ENCODE measurements around the gene LUZP1.
"Not testable (repeated sequence)": the region's sequence is repeated elsewhere in the genome, so short reads cannot be mapped to it uniquely, and the experiment has no call there.

LUZP1 gene

DNA sequence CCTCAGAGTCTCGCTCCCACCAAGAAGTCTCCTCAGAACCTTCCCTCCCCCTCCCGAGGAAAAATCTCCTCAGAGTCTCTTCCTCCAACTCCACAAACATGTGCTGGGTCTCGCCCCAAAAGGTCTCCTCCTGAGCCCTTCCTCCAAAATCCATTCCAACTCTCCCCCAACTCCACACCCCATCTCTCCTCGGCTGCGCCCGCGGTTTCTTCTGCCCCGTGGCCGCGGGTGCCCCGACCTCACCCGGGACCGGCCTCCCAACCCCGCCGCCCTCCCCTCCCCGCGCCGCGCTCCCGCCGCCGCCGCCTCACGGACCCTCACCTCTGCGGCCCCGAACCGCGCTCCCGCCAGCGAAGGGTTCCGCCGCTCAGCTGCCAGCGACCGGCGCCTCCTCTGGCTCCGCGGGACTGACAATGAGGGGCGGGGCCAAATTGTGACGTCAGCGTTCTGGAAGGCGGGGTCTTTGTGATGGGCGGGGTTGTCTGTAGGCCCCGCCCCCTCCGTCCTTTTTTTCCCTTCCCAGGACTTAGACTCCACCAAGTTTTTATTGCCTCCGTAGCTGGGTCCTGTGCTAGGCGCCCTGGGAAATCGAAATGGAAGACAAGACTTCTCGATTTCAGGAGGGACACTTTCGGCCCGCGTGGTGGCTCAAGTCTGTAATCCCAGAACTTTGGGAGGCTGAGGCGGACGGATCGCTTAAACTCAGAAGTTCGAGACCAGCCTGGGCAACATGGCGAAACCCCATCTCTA is at the start of gene LUZP1:
Gene LUZP1 (minus strand): TSS at position 412 of the 750 bp plus-strand sequence.
- FAIRE-seq, result peak; percentile 32

DNA sequence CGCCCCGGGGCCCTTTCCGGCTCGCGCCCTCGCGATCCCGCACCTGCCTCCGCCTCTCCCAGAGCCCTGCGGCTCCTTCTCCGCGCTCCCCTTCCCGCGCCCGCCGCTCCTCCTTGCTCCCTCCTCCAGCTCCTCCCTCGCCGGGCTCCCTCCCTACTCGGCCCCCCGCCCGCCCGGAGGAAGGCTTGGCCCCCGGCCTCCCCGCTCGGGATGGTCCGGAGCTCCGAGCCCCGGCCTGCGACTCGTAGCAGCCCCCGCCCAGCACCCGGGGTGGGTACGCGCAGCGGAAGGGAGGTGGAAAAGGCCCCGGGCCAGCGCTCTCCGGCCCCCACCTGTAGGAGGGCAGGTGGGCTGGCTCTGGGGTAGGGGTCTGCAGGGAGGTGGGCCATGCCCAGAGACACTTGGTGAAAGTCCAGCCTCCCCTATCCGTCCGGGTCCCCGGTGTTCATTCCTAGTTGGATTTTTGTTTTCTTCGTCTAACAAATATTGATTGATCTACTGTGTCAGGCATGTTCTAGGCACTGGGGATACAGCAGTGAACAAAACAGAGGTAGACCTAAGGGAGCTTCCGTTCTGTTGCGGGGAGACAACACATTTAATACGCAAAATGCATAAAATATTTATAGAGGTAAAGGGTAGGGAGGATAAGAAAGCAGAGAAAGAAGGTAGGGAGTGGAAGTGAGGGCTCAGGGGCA is 48.9 kb upstream of the LUZP1 start, which contains the start of gene HTR1D:
Gene HTR1D (minus strand): TSS at position 82 of the 695 bp plus-strand sequence. CDS start 23,283 bp downstream, outside the sequence.
- no peak for FAIRE-seq

DNA sequence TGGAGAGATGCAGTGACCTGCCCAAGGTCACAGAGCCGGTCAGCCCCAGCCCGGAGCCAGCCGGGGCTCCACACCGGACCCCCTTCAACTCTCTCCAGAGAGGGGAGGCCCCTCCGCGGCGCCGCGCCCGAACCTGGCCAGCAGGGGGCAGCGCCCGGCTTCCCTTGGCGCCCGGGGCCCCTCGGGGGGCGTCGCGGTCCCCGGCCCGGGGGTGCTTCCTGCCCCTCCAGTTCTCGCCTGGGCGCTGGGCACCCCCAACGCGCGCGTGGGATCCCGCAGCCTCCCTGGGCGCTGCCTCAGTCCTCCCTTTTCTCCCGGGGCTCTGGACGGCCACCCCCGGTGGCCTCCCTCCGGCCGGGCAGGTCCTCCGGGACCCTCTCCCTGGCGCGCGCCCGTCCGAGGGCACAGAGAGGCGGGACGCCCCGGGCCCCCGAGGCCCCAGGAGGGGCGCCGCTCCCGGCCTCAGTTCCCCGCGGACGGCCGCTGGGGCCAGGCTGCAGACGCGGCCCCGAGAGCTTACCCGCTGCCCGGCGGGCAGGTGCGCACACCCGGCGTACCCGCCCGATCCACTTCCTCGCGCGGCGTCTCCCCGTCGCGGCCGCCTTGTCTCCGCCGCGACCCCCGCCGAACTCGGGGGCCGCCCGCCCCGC is 48.2 kb upstream of the LUZP1 start:
- FAIRE-seq, result no peak

- FAIRE-seq, result no peak
Measured at GRCh38 chr1:23215751-23216449, 47.2 kb upstream of the LUZP1 start.

DNA sequence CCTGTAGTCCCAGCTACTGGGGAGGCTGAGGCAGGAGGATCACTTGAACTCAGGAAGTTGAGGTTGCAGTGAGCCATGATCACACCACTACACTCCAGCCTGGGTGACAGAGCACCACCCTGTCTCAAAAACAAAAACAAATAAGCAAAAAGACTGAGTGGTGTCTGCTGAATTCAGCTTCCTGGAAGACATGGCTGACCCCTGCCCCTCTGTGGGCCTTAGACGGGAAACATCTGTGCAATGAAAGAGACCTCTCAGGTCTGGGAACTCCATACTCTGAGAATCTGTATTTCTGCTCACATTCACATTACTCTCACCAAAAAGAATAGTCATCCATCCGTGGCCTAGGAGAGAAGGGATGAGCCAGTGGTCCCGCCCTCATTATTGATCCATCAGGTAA is 46.6 kb upstream of the LUZP1 start:
- no peak for FAIRE-seq

GRCh38 chr1:23214640-23215039 is 46.0 kb upstream of the LUZP1 start:
- FAIRE-seq, result no peak

DNA sequence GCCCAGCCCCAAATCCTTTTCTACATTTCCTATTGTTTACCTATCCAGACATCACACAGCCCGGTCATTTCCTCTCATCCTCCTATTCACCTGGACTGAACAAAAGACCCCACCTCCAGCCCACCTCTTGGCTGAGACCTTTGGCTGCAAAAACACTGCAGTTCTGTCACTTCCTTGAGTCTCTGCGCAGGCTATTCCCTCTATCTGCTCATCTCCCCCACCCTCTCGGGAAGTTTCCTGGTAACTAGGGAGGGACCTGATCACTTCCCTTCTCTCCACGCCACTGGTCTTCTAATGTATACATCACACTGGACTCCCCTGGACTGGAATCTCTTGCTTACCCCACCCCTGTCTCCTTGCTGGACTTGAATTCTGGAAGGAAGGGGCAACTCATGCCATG is 43.3 kb upstream of the LUZP1 start:
- no peak for FAIRE-seq

DNA sequence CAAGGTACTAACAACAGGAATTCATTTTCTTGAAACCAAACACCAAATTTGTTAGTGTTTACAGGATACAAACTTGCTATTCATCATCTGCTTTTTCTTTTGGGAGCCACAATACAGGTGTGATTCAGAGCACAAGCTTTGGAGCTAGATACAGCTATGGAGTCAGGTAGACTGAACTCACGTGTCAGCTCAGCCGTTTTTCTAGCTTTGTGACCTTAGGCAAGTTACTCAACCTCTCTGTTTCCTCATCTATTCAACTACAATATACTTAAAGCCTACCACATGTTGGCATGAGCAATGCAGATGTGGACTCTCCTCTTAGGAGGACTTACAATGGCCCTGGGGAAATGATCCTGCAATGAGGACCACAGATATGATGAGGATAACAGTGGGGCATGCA is 42.3 kb upstream of the LUZP1 start:
- FAIRE-seq, result no peak

DNA sequence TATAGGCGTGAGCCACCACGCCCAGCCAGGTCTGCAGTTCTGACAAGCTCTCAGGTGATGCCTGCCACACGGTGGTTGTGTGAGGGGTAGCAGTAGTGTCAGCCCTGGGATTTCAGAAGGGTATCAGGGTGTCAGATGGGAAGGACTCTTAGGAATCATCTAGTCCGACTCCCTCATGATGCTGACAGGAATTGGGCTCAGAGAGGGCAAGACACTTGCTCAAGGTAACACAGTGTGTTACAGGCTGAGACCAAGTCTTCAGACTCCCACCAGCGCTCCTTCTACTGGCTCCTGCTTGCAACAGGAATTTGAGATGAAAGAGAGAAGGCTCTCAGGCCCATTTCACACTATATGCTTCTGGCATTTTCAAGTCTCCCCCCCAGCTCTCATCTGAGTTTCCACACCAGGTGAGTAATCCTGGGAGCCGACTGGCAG is 41.7 kb upstream of the LUZP1 start:
- no peak for FAIRE-seq

DNA sequence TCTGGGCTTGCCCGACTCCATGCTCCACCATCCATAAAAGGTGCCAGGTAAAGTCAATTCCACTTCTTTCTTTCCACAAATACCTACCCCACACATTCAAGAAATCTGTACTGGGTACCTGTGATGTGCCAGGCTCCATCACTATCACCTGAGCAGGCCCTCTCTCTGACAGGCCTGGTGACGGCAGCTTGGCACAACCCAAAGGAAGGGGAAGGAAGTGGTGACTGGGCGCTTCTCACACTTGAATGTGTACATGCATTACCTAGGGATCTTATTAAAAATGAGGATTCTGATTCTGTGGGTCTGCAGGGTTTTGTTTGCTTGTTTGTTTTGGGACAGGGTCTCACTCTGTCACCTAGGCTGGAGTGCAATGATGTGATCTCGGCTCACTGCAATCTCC is 41.1 kb upstream of the LUZP1 start:
- FAIRE-seq, result no peak

DNA sequence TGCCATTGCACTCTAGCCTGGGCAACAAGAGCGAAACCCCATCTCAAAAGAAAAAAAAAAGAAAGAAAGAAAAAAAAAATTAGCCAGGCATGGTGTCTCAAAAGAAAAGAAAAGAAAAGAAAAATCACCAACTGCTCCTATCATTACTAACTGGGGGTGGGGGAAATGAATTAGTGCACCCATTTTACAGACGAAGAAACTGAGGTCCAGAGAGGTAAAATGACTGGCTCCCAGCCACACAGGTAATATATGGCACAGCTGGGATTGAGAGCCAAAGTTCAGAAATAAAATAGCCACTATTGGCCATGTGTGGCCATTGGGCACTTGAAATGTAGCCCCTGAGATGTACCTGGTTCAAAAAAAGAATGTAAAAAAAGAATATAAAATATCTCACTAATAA is 39.9 kb upstream of the LUZP1 start:
- FAIRE-seq, result no peak

DNA sequence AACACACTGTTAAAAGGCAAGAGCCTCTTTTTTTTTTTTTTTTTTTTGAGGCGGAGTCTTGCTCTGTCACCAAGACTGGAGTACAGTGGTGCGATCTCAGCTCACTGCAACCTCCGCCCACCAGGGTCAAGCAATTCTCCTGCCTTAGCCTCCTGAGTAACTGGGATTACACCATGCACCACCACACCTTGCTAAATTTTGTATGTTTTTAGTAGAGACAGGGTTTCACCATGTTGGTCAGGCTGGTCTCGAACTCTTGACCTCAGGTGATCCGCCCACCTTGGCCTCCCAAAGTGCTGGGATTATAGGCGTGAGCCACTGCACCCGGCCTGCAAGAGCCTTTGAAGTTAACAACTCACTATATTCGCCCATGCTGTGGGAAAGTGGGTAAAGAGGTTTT is 39.1 kb upstream of the LUZP1 start:
- not testable (repeated sequence) for FAIRE-seq

GRCh38 chr1:23202263-23202749 is 33.6 kb upstream of the LUZP1 start:
- FAIRE-seq, result no peak

DNA sequence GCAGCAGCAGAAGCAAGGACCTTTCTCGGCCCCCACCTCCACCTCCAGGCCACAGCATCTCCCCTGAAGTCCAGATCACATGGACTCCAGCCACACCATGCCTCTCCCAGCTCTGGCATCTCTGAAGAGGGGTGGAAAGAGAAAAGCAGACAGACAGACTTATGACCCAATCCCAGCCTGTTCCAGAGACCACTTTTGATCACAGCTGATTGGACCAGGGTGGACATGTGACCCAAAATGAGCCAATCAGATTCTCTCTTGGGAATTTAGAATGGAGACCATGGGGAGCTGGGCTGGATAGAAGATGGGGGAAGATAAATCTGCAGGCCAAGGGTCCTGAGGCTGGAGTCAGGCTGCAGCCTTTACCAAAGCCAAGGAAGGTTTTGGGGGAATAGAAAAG is 32.2 kb upstream of the LUZP1 start:
- no peak for FAIRE-seq

GRCh38 chr1:23198373-23198772 is 29.7 kb upstream of the LUZP1 start:
- FAIRE-seq, result no peak

DNA sequence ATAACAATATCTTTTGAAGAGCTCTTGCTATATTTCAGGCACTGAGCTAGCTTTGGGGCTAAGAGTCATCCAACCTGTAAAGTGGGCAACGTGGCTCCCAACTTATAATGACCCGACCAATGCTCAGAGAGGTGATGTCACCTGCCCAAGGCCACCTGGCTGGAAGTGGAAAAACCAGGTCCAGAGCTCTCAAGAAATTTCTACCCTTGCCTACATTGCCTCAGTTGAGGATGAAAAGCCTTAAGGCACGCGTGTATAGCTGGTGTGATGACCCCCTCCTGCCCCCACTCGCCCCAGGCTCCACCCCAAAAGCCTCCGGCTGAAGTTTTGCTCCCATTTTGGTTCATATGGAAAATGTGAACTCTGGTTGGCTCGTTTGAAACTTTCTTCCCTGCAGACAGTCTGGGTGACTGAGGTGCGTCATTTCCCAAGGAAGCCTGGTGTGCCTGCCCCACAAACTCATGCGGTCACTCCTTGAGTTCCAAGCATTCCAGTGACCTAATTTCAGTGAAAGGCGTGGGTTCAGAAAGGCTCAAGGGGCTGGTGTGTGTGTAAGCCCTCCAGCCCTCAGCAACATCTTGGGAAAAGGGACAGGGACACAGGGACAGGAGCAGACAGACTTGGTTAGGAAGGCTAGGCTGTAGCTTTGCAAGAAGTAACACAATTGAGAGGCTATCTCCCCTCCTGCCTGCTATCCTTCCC is 28.1 kb upstream of the LUZP1 start:
- no peak for FAIRE-seq

- FAIRE-seq, result no peak
Measured at GRCh38 chr1:23194119-23194984, 25.7 kb upstream of the LUZP1 start.

DNA sequence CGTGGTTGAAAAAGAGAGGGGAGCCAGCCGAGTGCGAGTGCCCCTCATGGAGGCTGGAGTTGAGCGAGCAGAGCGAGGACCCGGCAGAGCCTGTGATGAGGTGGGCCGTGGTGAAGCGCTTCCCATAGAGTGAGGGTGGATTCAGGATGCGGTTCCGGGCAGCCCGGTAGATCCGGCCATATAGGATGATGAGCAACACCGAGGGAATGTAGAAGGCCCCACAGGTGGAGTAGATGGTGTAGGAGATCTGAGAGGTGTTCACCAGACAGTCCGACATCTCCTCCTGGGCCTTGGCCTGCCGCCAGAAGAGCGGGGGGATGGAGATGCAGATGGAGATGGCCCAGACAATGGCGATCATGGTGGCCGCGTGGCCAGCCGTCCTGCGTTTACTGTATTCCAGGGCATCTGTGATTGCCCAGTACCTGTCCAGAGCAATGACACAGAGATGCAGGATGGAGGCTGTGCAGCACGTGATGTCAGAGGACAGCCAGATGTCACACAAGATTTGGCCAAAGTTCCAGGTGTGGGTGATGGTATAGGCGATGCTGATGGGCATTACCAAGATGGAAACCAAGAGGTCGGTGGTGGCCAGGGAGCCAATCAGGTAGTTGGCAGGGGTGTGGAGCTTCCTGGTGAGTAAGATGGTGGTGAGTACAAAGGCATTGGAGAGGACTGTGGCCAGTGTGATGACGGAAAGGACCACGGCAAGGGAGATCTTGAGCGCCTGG is 24.9 kb upstream of the LUZP1 start:
- FAIRE-seq, result no peak

DNA sequence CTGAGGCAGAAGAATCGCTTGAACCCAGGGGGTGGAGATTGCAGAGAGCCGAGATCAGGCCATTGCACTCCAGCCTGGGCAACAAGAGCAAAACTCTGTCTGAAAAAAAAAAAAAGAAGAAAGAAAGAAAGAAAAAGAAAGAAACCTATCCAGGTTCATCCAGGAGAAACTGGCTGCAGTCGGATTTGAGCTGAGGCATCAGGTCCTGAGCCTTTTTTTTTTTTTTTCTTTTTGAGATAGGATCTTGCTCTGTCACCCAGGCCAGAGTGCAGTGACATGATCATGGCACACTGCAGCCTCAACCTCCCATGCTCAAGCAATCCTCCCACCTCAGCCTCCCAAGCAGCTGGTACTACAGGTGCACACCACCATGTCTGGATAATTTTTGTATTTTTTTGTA is 22.5 kb upstream of the LUZP1 start:
- no peak for FAIRE-seq

- FAIRE-seq, result not testable (repeated sequence)
Measured at GRCh38 chr1:23188936-23189452, 20.3 kb upstream of the LUZP1 start.
